ENCODE measurements around the gene FAM193B.
"Not testable (repeated sequence)": the region's sequence is repeated elsewhere in the genome, so short reads cannot be mapped to it uniquely, and the experiment has no call there.

Gene FAM193B

GRCh38 chr5:177576169-177576568 is 21.8 kb upstream of the FAM193B start:
- DNase-seq (ENCODE audit: low spot score): no peak

DNA sequence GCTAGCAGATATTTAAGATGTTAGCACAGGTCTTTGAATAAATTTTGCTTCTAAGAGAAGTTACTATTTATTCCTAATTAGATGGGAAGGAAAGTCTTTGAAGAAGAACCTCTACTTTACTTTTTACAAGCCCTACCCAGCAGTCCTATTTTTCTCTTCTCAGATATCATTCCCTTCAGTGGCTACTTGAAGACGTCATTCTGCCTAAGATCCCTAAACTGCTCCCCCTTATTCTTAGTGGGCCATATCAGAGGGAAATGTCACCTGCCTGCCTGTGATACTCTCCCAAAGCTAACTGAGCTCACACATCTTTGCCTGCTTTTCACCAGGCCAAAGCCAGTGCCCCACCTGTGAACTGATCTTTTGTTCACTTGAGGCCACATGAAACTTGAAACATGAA is 21.1 kb upstream of the FAM193B start:
- no peak for DNase-seq (ENCODE audit: low spot score)

DNA sequence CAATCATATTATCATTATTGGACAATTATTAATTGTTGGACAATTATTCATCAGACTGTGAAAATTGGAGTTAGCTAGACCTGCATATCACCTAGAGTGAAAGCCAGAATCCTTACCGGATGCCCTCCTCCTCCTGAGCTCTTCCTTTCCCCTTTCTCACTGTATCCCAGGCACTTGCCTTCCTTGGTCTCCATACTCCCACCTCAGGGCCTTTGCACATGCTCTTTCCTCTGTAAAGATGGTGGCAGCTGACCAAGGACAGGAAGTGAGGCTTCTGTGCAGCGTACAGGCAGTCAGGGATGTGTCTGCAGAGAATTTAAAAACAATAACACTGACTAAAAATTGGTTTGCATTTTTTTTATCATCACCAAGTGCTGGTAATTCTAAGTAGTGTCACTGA is 15.5 kb upstream of the FAM193B start:
- no peak for DNase-seq (ENCODE audit: low spot score)

- DNase-seq (ENCODE audit: low spot score): no peak
Measured at GRCh38 chr5:177568326-177568725, 14.0 kb upstream of the FAM193B start.

DNA sequence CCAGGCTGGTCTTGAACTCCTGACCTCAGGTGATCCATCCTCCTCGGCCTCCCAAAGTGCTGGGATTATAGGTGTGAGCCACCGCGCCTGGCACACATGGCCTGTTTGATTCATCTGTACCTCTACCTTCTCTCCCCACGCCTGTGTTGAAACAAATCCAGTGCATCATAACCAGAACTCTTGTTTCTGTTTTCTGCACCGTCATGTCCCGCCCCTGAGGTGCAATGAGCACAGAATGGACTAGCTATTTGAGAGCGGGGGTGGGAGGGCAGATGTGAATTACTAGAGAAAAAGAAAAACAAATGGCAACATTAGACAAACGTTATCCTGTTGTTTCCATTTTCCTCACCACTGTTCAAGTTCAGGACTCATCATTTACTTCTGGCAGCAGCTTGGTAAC is 10.7 kb upstream of the FAM193B start:
- no peak for DNase-seq (ENCODE audit: low spot score)

DNA sequence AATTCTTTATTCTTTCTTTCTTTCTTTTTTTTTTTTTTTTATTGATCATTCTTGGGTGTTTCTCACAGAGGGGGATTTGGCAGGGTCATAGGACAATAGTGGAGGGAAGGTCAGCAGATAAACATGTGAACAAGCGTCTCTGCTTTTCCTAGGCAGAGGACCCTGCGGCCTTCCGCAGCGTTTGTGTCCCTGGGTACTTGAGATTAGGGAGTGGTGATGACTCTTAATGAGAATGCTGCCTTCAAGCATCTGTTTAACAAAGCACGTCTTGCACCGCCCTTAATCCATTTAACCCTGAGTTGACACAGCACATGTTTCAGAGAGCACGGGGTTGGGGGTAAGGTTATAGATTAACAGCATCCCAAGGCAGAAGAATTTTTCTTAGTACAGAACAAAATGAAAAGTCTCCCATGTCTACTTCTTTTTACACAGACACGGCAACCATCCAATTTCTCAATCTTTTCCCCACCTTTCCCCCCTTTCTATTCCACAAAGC is 5.1 kb upstream of the FAM193B start:
- DNase-seq (ENCODE audit: low spot score): not testable (repeated sequence)

- no peak for DNase-seq (ENCODE audit: low spot score)
Measured at GRCh38 chr5:177557796-177558195, 3.4 kb upstream of the FAM193B start.

- DNase-seq (ENCODE audit: low spot score): peak; percentile 35
Measured at GRCh38 chr5:177557041-177557647, 2.8 kb upstream of the FAM193B start.

DNA sequence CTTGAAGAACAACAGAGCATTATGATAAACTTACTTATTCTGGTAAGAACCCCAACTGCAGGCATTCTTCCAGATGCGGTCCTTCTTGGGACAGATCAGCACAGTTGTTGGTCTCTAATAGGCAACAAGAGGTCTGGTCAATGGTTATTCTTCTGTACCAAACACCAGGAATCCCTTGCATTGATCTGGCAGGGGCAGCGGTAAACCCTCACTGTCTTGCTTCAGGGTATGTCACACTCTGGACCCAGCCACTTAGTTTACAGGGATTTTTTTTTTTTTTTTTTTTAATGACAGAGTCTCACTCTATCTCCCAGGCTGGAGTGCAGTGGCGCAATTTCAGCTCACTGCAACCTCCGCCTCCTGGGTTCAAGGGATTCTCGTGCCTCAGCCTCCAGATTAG is 1.3 kb upstream of the FAM193B start:
- DNase-seq (ENCODE audit: low spot score): no peak

- no peak for DNase-seq (ENCODE audit: low spot score)
Measured at GRCh38 chr5:177555228-177555627, 865 bp upstream of the FAM193B start.

- peak; percentile 29 for DNase-seq (ENCODE audit: low spot score)
Measured at GRCh38 chr5:177553671-177554429, 513 bp downstream of the FAM193B start.

DNA sequence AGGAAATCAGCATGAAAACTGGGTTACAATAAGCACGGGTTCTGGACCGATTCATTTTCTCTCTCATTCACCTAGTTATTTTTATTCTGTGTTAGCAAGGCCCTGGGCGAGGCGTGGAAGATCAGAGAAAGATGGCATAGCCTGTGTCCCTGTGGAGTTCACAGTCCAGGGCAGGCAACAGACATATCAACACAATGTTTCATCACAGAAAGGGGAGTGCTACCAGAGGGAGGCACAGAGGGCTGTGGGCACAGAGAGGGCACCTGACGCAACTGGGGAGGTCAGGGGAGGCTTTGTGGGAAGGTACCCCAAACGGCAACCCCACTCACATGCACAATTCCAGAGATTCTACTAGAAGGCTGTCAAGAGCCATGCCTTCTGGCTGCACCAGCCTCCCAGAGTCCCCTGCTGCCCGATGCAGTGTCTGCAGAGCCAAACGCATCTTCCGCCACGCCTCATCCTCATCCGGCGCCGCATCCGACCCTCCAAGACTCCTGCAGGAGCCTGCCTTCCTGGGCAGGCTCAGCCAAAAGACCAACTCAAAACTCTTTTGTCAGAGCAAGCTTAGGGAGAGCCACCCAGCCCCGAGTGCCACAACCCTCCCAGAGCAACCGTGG is 1.4 kb downstream of the FAM193B start:
- DNase-seq (ENCODE audit: low spot score): no peak

- DNase-seq (ENCODE audit: low spot score): no peak
Measured at GRCh38 chr5:177550122-177550521, 4.2 kb downstream of the FAM193B start.

DNA sequence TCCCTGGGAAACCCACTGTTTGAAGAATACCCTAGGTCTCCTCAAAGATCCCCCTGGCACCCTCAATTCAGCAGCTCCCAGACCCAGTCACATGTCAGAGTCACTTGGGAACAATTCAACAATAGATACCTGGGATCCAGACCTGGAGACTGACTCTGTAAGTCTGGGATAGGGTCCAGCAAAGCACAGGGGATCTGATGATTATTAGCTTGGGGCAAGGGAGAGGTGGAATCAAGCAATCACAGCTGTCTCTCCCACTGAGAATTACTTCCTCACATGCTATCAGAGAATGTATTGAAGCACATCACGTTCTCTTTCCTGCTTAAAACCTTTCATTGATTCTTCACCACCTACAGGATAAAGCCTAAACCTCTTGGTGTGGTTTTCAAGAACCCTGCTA is 5.9 kb downstream of the FAM193B start:
- DNase-seq (ENCODE audit: low spot score): no peak

- DNase-seq (ENCODE audit: low spot score): no peak
Measured at GRCh38 chr5:177547736-177548135, 6.6 kb downstream of the FAM193B start.

- peak; percentile 6 for DNase-seq (ENCODE audit: low spot score)
Measured at GRCh38 chr5:177546258-177546741, 8.1 kb downstream of the FAM193B start.

- no peak for DNase-seq (ENCODE audit: low spot score)
Measured at GRCh38 chr5:177545487-177546257, 8.7 kb downstream of the FAM193B start.

- DNase-seq (ENCODE audit: low spot score): no peak
Measured at GRCh38 chr5:177542816-177543465, 11.4 kb downstream of the FAM193B start.

GRCh38 chr5:177540438-177540837 is 13.9 kb downstream of the FAM193B start:
- DNase-seq (ENCODE audit: low spot score): no peak

DNA sequence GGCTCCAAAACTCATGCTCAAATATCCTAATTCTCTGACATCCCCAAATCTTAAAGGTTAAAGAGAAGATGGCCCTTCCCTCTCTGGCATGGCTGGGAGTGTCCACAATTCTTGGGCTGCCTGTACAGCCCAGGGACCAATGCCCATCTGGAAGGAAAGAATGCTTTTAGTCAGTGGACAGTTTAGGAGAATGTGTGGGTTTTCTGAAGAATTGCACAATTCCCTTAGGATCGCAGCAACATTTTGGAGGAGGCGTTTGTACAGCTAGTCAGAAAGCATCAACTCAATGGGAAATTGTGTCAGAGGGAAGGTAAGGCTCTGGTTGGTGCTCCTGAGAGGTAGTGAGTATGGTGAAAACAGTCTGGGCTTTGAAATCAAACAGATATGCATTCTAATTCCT is 15.0 kb downstream of the FAM193B start:
- DNase-seq (ENCODE audit: low spot score): no peak

DNA sequence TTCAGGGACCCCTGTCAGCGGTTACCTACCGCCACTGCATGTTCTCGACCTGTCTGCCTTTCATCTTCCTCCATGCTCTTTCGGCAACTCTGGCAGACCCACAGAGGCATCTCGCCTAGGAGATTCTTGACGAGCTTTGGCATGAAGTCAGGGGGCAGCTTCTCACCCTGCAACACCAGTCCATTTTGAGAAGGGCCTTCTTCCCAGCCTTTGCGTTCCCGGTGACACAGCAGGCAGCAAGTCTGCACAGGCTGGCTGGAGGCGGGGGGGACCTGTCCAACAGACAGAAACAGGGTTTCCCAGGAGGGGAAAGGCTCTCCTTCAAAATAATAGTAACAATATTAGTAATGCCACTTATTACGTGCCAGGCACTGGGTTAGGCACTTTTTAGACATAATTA is 15.5 kb downstream of the FAM193B start:
- DNase-seq (ENCODE audit: low spot score): no peak
